HG03575 (cell line): Measurements from ENCODE around the gene TENT5C.

Source experiments
- ATAC-seq: cut with Tn5 transposase; IDR thresholded peaks from one replicate; pipeline ENCODE4 v1.9.1; 2021; ENCODE audit not compliant: unreplicated experiment, insufficient number of reproducible peaks, low FRiP score; ENCODE audit errors: extremely low read depth

The TENT5C gene

GRCh38 chr1:117644696-117645311, 39.0 kb downstream of the TENT5C start:
- no peak for ATAC-seq

- no peak for ATAC-seq
Measured at GRCh38 chr1:117645343-117645742, 39.5 kb downstream of the TENT5C start.

- no peak for ATAC-seq
Measured at GRCh38 chr1:117646007-117646811, 40.4 kb downstream of the TENT5C start.

GRCh38 chr1:117646956-117647355, 41.1 kb downstream of the TENT5C start:
- ATAC-seq: no peak

GRCh38 chr1:117648015-117648414, 42.2 kb downstream of the TENT5C start:
- no peak for ATAC-seq

- ATAC-seq: no peak
Measured at GRCh38 chr1:117650840-117651568, 45.2 kb downstream of the TENT5C start.

- no peak for ATAC-seq
Measured at GRCh38 chr1:117651616-117652015, 45.8 kb downstream of the TENT5C start.

- no peak for ATAC-seq
Measured at GRCh38 chr1:117652421-117652820, 46.6 kb downstream of the TENT5C start.

- ATAC-seq: no peak
Measured at GRCh38 chr1:117653195-117653594, 47.3 kb downstream of the TENT5C start.

- ATAC-seq: peak; percentile 0
Measured at GRCh38 chr1:117653732-117654492, 48.1 kb downstream of the TENT5C start.

GRCh38 chr1:117654493-117655219, 48.8 kb downstream of the TENT5C start:
- peak; percentile 82 for ATAC-seq

GRCh38 chr1:117655220-117655577, 49.4 kb downstream of the TENT5C start:
- ATAC-seq: no peak

- peak; percentile 26 for ATAC-seq
Measured at GRCh38 chr1:117656202-117656641, 50.4 kb downstream of the TENT5C start.

GRCh38 chr1:117657031-117657430, 51.2 kb downstream of the TENT5C start:
- no peak for ATAC-seq

- ATAC-seq: no peak
Measured at GRCh38 chr1:117657949-117658660, 52.3 kb downstream of the TENT5C start.

GRCh38 chr1:117658676-117659075, 52.8 kb downstream of the TENT5C start:
- no peak for ATAC-seq

GRCh38 chr1:117659550-117660270, 53.9 kb downstream of the TENT5C start:
- no peak for ATAC-seq
